Ecto neural progenitor cell (in vitro differentiated cells): Measurements from ENCODE around the gene TAAR6.
"Not testable (repeated sequence)": the region's sequence is repeated elsewhere in the genome, so short reads cannot be mapped to it uniquely, and the experiment has no call there.

Experiments used
- DNase-seq: peaks from one replicate; pipeline ENCODE4 v3.0.0-alpha.2; 2018; ENCODE audit warnings: low spot score

TAAR6 gene

DNA sequence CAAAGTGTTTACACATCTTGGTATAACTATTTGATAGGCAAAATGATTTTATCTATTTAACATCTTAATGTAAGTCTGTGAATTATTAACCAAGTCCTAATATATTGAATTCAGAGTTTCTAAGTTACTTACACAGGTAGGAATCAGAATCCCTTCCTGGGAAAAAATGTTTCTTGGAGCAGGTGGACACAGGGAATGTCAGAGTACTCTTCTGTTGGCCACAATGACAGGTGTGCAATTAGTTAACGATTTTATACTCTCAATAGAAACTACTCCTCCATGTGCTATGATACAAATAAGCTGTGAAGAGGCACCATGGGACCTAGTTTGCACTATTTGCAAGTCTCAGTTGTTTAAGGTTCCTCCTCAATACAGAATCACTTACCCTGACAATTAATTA is 20.2 kb downstream of the TAAR6 start:
- no peak for DNase-seq

GRCh38 chr6:132592855-132593254 is 22.7 kb downstream of the TAAR6 start:
- DNase-seq, result no peak

GRCh38 chr6:132596201-132596600 is 26.1 kb downstream of the TAAR6 start:
- DNase-seq, result no peak

GRCh38 chr6:132598473-132598872 is 28.4 kb downstream of the TAAR6 start:
- DNase-seq, result peak; percentile 47

- not testable (repeated sequence) for DNase-seq
Measured at GRCh38 chr6:132600900-132601299, 30.8 kb downstream of the TAAR6 start.

GRCh38 chr6:132604635-132605152 is 34.6 kb downstream of the TAAR6 start:
- no peak for DNase-seq

- DNase-seq, result no peak
Measured at GRCh38 chr6:132607544-132608233, 37.6 kb downstream of the TAAR6 start.

GRCh38 chr6:132611616-132612015 is 41.5 kb downstream of the TAAR6 start:
- DNase-seq, result no peak

DNA sequence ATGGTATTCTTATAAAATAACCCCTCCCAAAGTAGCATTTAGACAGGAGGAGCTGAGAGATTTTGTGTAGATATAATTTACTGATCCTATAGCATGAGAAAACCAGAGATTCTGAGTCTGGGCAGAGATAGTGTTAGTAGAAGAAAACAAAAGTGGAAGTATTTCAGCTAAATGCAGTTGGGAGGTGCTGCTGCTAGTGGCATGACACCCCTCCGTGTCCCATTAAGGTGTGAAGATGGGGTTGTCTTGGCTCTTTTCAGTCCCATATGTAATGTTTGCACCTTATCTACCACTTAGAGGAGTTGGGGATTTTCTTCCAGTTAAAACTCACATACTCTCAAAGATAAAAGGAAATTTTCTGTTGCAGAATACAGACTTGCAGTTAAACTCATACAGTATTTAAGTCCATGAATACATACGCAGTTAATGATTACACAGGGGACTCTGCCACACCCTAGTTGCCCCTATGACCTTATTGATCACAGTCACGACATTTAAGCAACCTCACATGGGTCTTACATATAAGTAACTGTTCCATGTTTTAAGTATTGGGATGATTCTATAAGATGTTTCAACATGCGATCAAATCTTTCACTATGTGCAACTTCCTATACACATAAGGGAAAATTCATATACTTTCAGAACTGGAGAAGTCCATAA is 42.5 kb downstream of the TAAR6 start:
- DNase-seq, result no peak

DNA sequence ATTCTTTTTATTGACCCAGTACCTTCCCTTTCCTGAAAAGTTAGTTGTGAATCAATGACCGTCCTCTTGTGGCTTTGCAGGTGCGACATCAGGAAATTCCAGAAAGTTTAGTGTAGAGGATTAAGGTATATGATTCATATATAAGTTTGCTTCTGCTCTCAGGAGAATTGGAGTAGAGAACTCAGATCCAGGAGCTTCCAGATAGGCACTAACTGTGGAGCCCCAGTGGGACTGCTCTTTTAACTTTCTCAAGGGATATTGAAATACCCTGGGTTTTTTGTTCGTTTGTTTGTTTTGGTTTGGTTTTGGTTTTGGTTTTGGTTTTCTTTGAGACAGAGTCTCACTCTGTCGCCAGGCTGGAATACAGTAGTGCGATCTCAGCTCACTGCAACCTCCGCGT is 44.4 kb downstream of the TAAR6 start:
- no peak for DNase-seq

DNA sequence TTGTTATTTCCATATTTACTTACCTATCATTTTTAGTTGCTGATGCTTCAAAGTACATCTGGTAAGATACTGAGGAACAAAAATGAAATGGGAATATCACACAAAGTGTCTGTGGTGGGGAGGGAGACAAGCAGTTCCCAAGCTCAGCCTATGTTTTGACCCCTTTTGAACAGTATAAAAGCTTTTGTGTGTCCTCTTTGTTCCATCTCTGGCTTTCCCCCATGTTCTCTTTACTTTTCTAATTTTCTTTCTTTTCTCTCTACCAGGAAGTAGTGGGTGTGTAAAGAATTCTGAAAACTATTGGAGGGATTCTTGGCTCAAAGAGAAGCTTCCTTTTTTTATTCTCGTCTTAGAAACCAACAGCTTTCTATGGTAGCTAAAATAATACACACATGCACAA is 46.6 kb downstream of the TAAR6 start:
- no peak for DNase-seq
